Lung (tissue), 12 donors: ENCODE measurements around the gene GSTM5. TPM values are rescaled to one million over a fixed set of nuclear protein-coding genes. Genes with fewer than 3 reads are reported as not detected.

ENCODE experiments used
- ATAC-seq: fragments of 200-7000 bp; cut with Tn5 transposase; one replicate; pipeline ENCODE4 v1.9.1; 2020; ENCODE audit warnings: moderate number of reproducible peaks; ENCODE audit not compliant: insufficient read depth, low FRiP score
- DNase-seq, 3 donors: peaks; one replicate each; pipeline ENCODE4 v3.0.0-alpha.2; 2013 to 2017
- H3K27ac ChIP-seq, 2 donors: one replicate each; pipeline ENCODE4 v1.5.1; 2013; ENCODE audit warnings: mild to moderate bottlenecking in 2 of 2, moderate library complexity in 2 of 2, control low read depth in 1 of 2, inconsistent platforms in 1 of 2, low read depth in 1 of 2, low read length in 1 of 2
- H3K27me3 ChIP-seq, 3 donors: one replicate each; pipeline ENCODE4 v1.5.1; 2013; ENCODE audit warnings: low read length in 2 of 3; ENCODE audit not compliant: control insufficient read depth in 3 of 3, insufficient read depth in 3 of 3
- H3K36me3 ChIP-seq, 4 donors: one replicate each; pipeline ENCODE4 v1.5.1; 2013; ENCODE audit warnings: low read length in 4 of 4, mild to moderate bottlenecking in 1 of 4, moderate library complexity in 1 of 4; ENCODE audit not compliant: control insufficient read depth in 4 of 4, insufficient read depth in 4 of 4
- H3K4me1 ChIP-seq, 5 donors: one replicate each; pipeline ENCODE4 v1.5.1; 2013; ENCODE audit warnings: low read length in 5 of 5, mild to moderate bottlenecking in 2 of 5, moderate library complexity in 1 of 5; ENCODE audit not compliant: control insufficient read depth in 5 of 5, insufficient read depth in 5 of 5
- H3K4me3 ChIP-seq: one replicate; pipeline ENCODE4 v1.5.1; 2013; ENCODE audit warnings: mild to moderate bottlenecking, control low read depth, moderate library complexity
- H3K9ac ChIP-seq, 2 donors: one replicate each; pipeline ENCODE4 v1.5.1; 2013; ENCODE audit warnings: low read length in 2 of 2, control low read depth in 1 of 2; ENCODE audit not compliant: insufficient read depth in 1 of 2
- H3K9me3 ChIP-seq, 4 donors: one replicate each; pipeline ENCODE4 v1.5.1; 2013; ENCODE audit warnings: low read length in 3 of 4, mild to moderate bottlenecking in 1 of 4, moderate library complexity in 1 of 4; ENCODE audit not compliant: control insufficient read depth in 4 of 4, insufficient read depth in 3 of 4
- CTCF ChIP-seq: IDR thresholded peaks from 2 replicates; pipeline ENCODE4 v1.5.1; 2012; ENCODE audit warnings: mild to moderate bottlenecking; ENCODE audit errors: control extremely low read depth, extremely low read depth
- WGBS, 2 donors: extraction: QIAGEN DNeasy Blood & Tissue Kit; methylation state at CpG; one replicate each; pipeline ENCODE4 v1.1.7; 2013; 5-methylcytosine and 5-hydroxymethylcytosine counted together
- polyA plus RNA-seq, 2 donors: library from polyadenylated mRNA; stranded (reverse); fragments of 200-250 nt; gene quantifications; one replicate each; pipeline ENCODE4 v1.2.1, GENCODE V29; 2013
- total RNA-seq, 2 donors: library from RNA; depleted of rRNA in 1 of 2; stranded (reverse); fragments of >200 nt in 1 of 2; gene quantifications; one replicate each; pipeline ENCODE4 v1.2.1, GENCODE V29; 2014 to 2021
- donor health status: control.
- donor health status: control.
- donor health status: Bipolar disorder and iron deficiency.
- donor health status: healthy.
- donor health status: DM: yes; HTN: yes; CAD: no.

The GSTM5 gene
- total and polyA plus RNA-seq, 4 donors: 2.9 to 23.7 (median 7.0) TPM

- Histone ChIP-seq H3K9me3 (no peaks in the 10 kb centered on the region), H3K4me1 (peaks cover 0 to 3% (median 0%) of the 10 kb centered on the region in 5 donors), H3K27ac (no peak overlapping the region), H3K4me3 (no peak overlapping the region), H3K9ac (no peak overlapping the region), H3K27me3 (no peaks in the 10 kb centered on the region), H3K36me3 (peaks cover 0 to 2% (median 0%) of the 10 kb centered on the region in 4 donors)
- ATAC-seq: no peak
- DNase-seq: no peak
- no peak for TF ChIP-seq CTCF
- WGBS, 2 donors: 57 to 70% methylated on average over 5 of the region's 5 CpGs
These were observed 9.0 kb downstream of the GSTM5 start for GRCh38 chr1:109721042-109721441.

- no peak for DNase-seq
- no peak overlapping the region for H3K27ac ChIP-seq
- H3K4me3 ChIP-seq: no peak overlapping the region
- H3K9ac ChIP-seq: no peak overlapping the region
- H3K36me3 ChIP-seq: no peaks in the 10 kb centered on the region
- no peaks in the 10 kb centered on the region for H3K9me3 ChIP-seq
- H3K27me3 ChIP-seq: no peaks in the 10 kb centered on the region
- no peak for ATAC-seq
- 98 to 100% methylated on average over 1 of the region's 1 CpG for WGBS, 2 donors
- TF ChIP-seq CTCF: no peak
- no peaks in the 10 kb centered on the region for H3K4me1 ChIP-seq
These were observed 9.9 kb downstream of the GSTM5 start for GRCh38 chr1:109721971-109722370.

- no peak for DNase-seq
- TF ChIP-seq CTCF: no peak
- H3K4me3 ChIP-seq: no peak overlapping the region
- no peak overlapping the region for H3K27ac ChIP-seq
- H3K36me3 ChIP-seq: no peaks in the 10 kb centered on the region
- WGBS, 2 donors: 84 to 93% methylated on average over 7 of the region's 7 CpGs
- H3K9me3 ChIP-seq: no peaks in the 10 kb centered on the region
- no peaks in the 10 kb centered on the region for H3K4me1 ChIP-seq
- H3K27me3 ChIP-seq: no peaks in the 10 kb centered on the region
- H3K9ac ChIP-seq: no peak overlapping the region
- ATAC-seq: no peak
These were observed 11.0 kb downstream of the GSTM5 start for GRCh38 chr1:109722908-109723691.
